Epithelial cell of esophagus (primary cell): ENCODE measurements around the gene MYBPC1.
"Not testable (repeated sequence)": the region's sequence is repeated elsewhere in the genome, so short reads cannot be mapped to it uniquely, and the experiment has no call there.

Experiments
- DNase-seq: peaks from one replicate; pipeline ENCODE4 v3.0.0; 2010; ENCODE audit warnings: low read depth
- H3K4me3 ChIP-seq: 2 replicates; pipeline ENCODE4 v1.5.1; 2011; ENCODE audit warnings: mild to moderate bottlenecking, low read length, control low read depth
- CTCF ChIP-seq: IDR thresholded peaks from 2 replicates; pipeline ENCODE4 v1.5.1; 2011; ENCODE audit warnings: low read depth, mild to moderate bottlenecking, low read length, control low read depth, inconsistent platforms; ENCODE audit not compliant: insufficient read depth; ENCODE audit errors: missing control alignments

The MYBPC1 gene

GRCh38 chr12:101727098-101727497 lies 132.3 kb downstream of the MYBPC1 start:
- no peak overlapping the region for H3K4me3 ChIP-seq
- TF ChIP-seq CTCF = no peak
- DNase-seq = no peak

DNA sequence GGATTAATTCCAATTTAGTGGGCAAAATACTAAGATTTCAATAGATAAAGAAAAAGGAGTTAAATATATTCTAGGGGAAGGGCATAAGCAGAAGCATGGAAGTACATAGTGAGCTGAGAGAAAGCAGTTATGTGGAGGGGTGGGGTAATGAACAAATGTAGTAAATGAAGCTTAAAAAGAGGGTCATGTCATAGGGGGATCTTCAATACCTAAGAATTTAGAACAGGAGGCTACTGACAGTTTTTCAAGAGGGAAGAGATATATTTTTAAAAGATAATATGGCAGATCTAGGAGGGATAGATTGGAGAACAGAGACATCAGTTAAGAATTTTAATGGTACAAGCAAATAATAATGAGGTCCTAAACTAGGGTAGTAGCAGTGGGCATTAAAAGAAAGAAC lies 135.1 kb downstream of the MYBPC1 start:
- DNase-seq = no peak
- H3K4me3 ChIP-seq = no peak overlapping the region
- TF ChIP-seq CTCF = no peak

- no peak for DNase-seq
- TF ChIP-seq CTCF = no peak
- H3K4me3 ChIP-seq = no peak overlapping the region
Observed at GRCh38 chr12:101732318-101732717, 137.5 kb downstream of the MYBPC1 start.

DNA sequence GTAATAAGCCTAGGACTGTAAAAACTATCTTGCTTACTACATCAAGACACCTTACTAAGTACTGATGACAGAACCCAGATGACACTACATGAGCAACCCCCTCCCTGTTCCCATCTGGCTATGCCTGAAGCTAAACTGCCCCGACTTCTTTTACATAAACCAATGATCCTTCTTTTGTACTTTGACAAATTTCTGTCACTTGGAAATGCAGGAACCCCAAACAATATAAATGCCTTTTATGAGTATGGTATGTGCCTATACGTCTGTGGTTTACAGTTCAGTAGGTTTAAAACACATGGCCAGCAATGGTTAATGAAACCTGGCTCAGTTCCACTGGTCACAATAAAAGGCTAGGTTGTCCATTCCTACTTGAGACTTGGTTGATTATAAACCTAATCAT lies 138.4 kb downstream of the MYBPC1 start:
- no peak for DNase-seq
- H3K4me3 ChIP-seq = no peak overlapping the region
- TF ChIP-seq CTCF = no peak

GRCh38 chr12:101734482-101734881 lies 139.7 kb downstream of the MYBPC1 start:
- DNase-seq, H3K4me3 ChIP-seq: not testable (repeated sequence)
